ENCODE results near the gene FAM216B. TPM values are rescaled to one million over a fixed set of nuclear protein-coding genes. Genes with fewer than 3 reads are reported as not detected.

Gene FAM216B
- total RNA-seq, 1 donor from 2014 or later: not detected

GRCh38 chr13:42796747-42797356 is 15.5 kb downstream of the FAM216B start:
- TF ChIP-seq, protein P1, sequence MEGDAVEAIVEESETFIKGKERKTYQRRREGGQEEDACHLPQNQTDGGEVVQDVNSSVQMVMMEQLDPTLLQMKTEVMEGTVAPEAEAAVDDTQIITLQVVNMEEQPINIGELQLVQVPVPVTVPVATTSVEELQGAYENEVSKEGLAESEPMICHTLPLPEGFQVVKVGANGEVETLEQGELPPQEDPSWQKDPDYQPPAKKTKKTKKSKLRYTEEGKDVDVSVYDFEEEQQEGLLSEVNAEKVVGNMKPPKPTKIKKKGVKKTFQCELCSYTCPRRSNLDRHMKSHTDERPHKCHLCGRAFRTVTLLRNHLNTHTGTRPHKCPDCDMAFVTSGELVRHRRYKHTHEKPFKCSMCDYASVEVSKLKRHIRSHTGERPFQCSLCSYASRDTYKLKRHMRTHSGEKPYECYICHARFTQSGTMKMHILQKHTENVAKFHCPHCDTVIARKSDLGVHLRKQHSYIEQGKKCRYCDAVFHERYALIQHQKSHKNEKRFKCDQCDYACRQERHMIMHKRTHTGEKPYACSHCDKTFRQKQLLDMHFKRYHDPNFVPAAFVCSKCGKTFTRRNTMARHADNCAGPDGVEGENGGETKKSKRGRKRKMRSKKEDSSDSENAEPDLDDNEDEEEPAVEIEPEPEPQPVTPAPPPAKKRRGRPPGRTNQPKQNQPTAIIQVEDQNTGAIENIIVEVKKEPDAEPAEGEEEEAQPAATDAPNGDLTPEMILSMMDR (conservative IDR thresholded peaks at IDR 0.05; ENCODE audit: low read depth, low read length): no peak

GRCh38 chr13:42798118-42798517 is 16.7 kb downstream of the FAM216B start:
- TF ChIP-seq, protein P1 (conservative IDR thresholded peaks at IDR 0.05; ENCODE audit: low read depth, low read length): no peak
- no peak for DNase-seq (ENCODE audit: low read depth)

More at GRCh38 chr13:42796747-42797356, 15.5 kb downstream of the FAM216B start:
- DNase-seq (ENCODE audit: low read depth): no peak
- H3K4me3 ChIP-seq (ENCODE audit: low read depth, low read length): no peak overlapping the region

DNA sequence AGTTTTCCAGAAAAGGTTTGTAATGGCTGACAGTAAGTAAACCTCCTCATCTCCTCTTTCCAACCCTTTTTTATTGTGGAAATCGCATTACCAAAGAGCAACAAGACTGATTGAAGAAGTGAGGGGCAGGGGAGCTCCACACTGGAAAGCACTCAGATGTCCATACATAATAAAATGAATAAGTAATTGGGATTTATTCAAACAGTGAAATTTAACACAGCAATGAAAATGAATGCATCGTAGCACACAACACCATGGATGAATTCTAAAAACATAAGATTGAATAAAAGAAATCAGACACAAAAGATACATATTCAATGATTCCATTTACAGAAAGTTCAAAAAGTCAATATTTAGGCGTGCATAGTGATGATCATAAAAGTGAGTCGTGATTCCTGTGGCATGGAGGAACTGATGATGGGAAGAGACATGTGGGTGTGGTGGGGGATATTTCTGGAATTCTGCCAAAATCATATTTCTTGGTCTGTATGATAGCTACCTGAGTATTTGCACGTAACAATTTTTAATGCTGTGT is 18.8 kb downstream of the FAM216B start:
- TF ChIP-seq, protein P1 (conservative IDR thresholded peaks at IDR 0.05; ENCODE audit: low read depth, low read length): no peak
- DNase-seq (ENCODE audit: low read depth): no peak
- H3K4me3 ChIP-seq (ENCODE audit: low read depth, low read length): no peak overlapping the region

More at GRCh38 chr13:42798118-42798517, 16.7 kb downstream of the FAM216B start:
- H3K4me3 ChIP-seq (ENCODE audit: low read depth, low read length): no peak overlapping the region

DNA sequence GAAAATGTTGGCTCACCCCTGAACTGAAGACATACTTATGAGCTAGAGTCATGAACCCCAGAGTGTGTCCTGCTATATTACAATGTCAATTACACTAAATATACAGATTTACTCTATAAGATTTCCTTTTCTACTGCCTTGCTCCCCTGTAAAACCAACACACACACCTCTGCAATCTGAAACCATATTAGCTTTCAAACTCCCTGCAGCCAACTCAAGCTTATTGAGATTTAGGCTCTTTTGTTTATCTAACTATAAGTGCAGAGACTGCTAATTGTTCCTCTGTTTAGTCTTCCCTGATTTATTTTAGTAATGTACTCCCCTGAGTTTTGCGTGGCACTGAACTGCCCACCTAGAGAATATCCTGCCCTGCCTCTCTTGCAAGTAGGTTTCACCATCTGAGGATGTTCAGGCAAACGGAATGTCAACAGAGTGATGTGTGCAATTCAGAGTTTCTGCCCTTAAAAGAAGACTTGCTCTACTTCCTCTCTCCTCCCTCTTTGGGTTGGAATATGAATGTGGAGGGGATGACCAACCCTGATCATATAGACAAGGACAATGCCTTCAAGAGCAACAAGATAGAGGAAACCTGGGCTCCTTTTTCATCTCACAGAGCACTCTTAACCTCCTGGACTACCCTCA is 22.3 kb downstream of the FAM216B start:
- TF ChIP-seq, protein P1 (conservative IDR thresholded peaks at IDR 0.05; ENCODE audit: low read depth, low read length): no peak

GRCh38 chr13:42804244-42804874 is 23.0 kb downstream of the FAM216B start:
- DNase-seq (ENCODE audit: low read depth): no peak
- no peak overlapping the region for H3K4me3 ChIP-seq (ENCODE audit: low read depth, low read length)

More for the DNA sequence above, 22.3 kb downstream of the FAM216B start:
- DNase-seq (ENCODE audit: low read depth): no peak
- no peak overlapping the region for H3K4me3 ChIP-seq (ENCODE audit: low read depth, low read length)

GRCh38 chr13:42807241-42807640 is 25.9 kb downstream of the FAM216B start:
- no peak overlapping the region for H3K4me3 ChIP-seq (ENCODE audit: low read depth, low read length)
- DNase-seq (ENCODE audit: low read depth): no peak
- TF ChIP-seq, protein P1 (conservative IDR thresholded peaks at IDR 0.05; ENCODE audit: low read depth, low read length): no peak

More at GRCh38 chr13:42804244-42804874, 23.0 kb downstream of the FAM216B start:
- TF ChIP-seq, protein P1 (conservative IDR thresholded peaks at IDR 0.05; ENCODE audit: low read depth, low read length): no peak

Data from epithelial cell of proximal tubule (primary cell).